HG03432 (cell line): ENCODE results near the gene CST3.
"Not testable (repeated sequence)": the region's sequence is repeated elsewhere in the genome, so short reads cannot be mapped to it uniquely, and the experiment has no call there.

Experiments
- ATAC-seq: cut with Tn5 transposase; IDR thresholded peaks from one replicate; pipeline ENCODE4 v1.9.1; 2021; ENCODE audit warnings: mild to moderate bottlenecking, moderate library complexity; ENCODE audit not compliant: unreplicated experiment

Gene CST3

GRCh38 chr20:23644164-23644563, 6.4 kb upstream of the CST3 start:
- ATAC-seq: no peak

DNA sequence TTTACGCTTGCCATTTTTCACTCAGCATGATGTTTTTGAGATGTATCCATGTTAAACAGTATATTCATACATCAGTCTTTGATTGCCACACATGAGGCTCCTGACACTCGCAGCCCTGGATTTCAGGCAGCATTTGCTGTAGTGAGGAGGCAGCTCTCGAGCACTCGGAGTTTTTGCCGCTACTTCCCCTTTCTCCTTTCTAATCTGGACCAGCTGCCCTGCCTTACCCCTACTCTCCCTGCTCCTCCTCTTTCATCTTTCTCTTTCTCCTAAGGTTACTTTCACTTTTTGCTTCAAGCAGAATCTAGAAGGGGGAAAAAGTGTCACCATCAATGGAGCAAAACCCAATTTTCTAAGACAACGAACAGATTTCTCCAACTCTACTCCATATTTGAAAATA, 5.9 kb upstream of the CST3 start:
- ATAC-seq: no peak

- no peak for ATAC-seq
These were observed 4.4 kb upstream of the CST3 start for GRCh38 chr20:23641936-23642751.

- no peak for ATAC-seq
These were observed 3.2 kb upstream of the CST3 start for GRCh38 chr20:23640671-23641667.

DNA sequence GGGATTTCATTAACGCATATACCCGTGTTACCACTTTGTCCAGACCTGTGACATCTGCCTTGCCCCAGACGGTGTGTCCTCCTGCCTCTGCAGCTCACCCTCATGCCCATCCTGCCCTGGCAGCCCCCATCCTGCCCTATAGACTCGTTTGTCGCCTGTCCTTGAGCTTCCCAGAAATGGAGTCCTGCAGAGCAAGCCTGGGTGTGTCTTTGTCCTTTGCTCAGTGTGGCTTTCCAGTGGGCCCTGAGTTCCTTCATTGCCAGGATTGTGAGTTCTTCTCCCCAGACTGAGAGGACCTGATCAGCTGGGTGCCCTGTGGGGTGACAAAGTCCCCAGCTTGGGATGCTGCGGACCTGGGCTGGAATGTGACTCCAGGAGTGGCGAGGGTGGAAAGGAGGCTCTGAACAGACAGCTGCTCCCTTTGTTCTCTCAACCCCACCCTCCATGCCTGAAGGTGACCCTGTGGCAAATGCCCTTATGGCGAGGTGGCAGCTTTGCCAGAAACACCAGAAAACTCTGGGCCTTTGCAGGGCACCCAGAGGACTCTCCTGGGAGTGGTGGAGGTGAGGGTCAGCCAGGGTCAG, 2.4 kb upstream of the CST3 start:
- ATAC-seq: no peak

- ATAC-seq: no peak
These were observed 1.8 kb upstream of the CST3 start for GRCh38 chr20:23639490-23639958.

DNA sequence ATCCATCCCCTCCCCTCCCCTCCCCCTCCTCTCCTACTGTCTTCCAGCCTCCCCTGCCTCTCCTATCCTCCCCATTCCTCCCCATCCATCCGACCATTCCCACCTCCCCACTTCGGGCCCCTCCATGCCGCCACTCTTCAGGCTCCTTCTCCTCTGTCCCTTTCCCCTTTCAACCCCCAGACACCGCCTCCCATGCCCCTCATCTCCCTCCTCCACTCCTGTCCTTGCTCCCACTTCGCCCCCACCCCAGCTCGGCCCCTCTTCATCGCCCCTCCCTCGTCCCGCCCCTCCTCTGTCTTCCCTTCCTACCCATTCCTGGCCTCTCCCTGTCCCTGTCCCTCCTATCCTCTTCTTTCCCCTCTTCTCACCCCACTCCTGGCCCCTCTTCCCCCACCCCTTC, 554 bp upstream of the CST3 start:
- ATAC-seq: no peak

DNA sequence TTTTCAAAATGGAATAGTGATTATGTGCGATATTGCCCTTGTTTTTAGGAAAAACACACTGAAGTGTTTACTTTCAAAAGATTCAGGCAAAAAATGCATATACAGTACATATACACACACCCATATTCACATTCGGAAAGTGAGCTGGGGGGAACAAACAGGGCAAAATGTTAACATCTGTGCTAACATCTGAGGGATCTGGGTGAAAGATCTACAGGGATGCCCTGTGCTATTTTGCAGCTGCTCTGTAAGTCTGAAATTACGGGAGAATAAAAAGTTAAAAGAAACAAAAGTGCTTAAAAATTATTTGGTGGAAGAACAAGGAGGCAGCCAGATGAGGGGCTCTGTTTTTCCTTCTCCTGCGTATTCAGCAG, 860 bp downstream of the CST3 start:
- no peak for ATAC-seq

GRCh38 chr20:23636182-23636907, 1.4 kb downstream of the CST3 start:
- ATAC-seq: no peak

DNA sequence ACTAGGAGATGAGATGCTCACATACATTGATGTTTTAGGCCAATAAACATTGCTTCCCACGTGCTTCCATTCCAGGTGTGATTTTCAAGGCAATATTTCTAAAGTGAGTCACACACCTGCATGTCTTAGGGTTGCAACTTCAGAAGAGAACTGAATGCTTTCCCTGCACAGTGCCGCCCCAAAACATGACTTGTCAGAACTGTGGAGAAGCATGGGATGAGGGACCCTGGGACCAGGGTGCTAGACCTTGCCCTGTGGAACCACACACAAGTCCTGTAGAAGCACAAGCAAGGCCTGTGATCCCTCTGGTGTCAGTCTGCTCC, 2.0 kb downstream of the CST3 start:
- ATAC-seq: not testable (repeated sequence)

GRCh38 chr20:23634985-23635767, 2.6 kb downstream of the CST3 start:
- no peak for ATAC-seq

- no peak for ATAC-seq
These were observed 3.5 kb downstream of the CST3 start for GRCh38 chr20:23634044-23634801.

- ATAC-seq: no peak
These were observed 4.8 kb downstream of the CST3 start for GRCh38 chr20:23632711-23633573.

DNA sequence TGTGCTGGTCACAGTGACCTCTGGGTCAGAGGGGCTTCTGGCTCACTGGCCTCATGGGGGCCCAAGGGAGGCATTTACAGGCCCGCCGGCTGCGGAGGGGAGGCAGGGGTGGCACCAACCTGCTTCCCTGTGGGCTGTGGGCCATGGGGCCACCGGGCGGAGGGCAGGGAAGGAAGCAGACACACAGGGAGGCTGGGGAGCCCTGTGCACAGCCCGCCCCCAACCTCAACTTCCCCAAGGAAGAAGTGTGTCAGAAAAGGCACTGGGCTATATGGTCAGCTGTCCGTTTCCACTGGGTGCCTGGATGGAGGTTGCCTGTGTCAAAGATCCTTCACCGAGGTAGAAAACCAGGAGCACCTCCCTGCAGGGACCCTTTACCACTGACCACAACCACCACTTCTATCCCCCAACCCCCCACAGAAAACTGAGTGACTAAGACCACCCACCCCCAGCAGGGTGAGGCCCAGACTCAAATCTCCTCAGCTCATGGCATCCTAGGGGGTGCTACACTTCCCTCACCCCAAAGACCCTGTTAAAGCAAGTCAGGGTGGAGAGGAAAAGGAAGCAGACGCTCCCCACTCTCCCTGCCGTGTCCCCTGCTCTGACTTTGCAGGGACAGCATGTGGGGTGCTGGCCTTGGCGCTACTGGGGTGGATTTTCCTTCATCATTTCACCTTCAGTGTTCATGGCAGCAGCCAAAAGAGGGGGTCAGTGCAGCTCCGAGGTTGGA, 5.6 kb downstream of the CST3 start:
- no peak for ATAC-seq

DNA sequence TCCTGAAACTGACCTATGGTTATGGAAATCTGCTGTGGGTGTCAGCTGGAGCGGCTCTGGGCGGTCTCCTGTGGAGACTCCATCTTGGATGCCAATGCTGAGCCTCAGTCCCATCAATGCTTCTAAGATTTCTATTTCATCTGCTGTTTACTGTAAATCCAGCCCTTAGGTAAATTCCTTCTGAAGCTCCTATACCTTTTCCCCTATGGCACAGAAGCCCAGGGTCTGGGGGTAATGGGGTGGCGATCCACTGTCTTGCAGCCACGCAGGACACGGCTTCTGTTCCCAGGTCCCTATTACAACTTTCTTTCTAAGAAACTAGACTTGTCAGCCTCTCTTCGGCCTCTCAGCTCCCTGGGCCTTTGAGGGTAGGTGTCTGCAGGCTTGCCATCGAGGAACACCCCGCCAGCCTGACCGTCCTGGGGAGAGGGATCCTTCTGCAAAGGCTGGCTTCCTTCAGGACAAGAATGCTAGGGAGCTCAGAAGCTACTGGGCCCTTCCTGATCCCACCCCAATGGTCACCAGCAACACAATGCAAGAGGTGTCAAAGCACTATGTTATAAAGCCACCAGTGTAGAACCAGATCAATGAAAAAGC, 6.4 kb downstream of the CST3 start:
- no peak for ATAC-seq

DNA sequence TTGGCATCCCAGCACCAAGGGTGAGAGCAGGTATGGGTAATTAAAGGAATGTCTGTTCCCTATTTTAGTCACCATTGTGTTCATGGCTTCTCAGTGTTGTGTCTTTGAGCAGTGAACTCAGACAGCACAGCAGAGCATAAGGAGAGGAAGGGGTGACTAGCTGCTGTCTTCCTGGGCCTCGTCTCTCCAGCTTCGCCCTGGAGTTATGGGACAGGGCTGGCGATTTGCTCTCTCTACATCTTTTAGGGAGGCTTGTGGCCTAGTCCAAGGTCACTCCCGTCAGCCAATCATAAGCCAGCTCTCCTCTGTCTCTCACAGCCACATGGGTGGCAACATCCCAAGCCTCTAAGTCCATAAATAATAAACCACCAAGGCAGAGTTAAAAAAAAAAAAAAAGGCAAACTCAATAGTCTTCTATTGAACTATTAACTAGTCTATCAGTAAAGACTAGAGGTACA, 7.3 kb downstream of the CST3 start:
- ATAC-seq: no peak
